IMR-90 (cell line): ENCODE data around the gene DNM1. TPM values are rescaled to one million over a fixed set of nuclear protein-coding genes. Genes with fewer than 3 reads are reported as not detected.

Source experiments
- ATAC-seq: fragments of 200-7000 bp; cut with Tn5 transposase; 2 replicates; pipeline ENCODE4 v1.9.1; 2020; ENCODE audit warnings: low read depth, mild to moderate bottlenecking, moderate library complexity
- BruUV-seq: library from RNA; stranded (reverse); fragments of 400-500 nt; replicated peaks from 2 replicates; lab custom pipeline; 2021; lab: Mats Ljungman, UMichigan
- CTCF ChIA-PET: fragments of 300-600 bp; formaldehyde crosslinking; extraction: SDS; loops from one replicate; lab custom pipeline; 2021; ENCODE audit warnings: antibody characterized with exemption; lab: Yijun Ruan, JAX
- POLR2A ChIA-PET: fragments of 300-600 bp; sonication (Branson Sonifier 250); formaldehyde crosslinking; loops from one replicate; lab custom pipeline; 2022; ENCODE audit warnings: antibody characterized with exemption; ENCODE audit not compliant: unreplicated experiment; lab: Charles Lee
- DNase-seq: peaks from one replicate; pipeline ENCODE4 v3.0.0; 2013
- H2AFZ ChIP-seq: replicated peaks from 2 replicates; pipeline ENCODE3; 2013; ENCODE audit warnings: low read length, mild to moderate bottlenecking; ENCODE audit not compliant: poor library complexity
- H2AK5ac ChIP-seq: 2 replicates; pipeline ENCODE4 v1.6.1; 2013; ENCODE audit warnings: low read depth, low read length, inconsistent platforms
- H2AK9ac ChIP-seq: replicated peaks from 2 replicates; pipeline ENCODE3; 2013; ENCODE audit warnings: mild to moderate bottlenecking, low read depth, low read length, moderate library complexity; ENCODE audit not compliant: poor library complexity
- H2BK120ac ChIP-seq: 2 replicates; pipeline ENCODE4 v1.6.1; 2013; ENCODE audit warnings: low read depth, low read length, inconsistent platforms
- H2BK15ac ChIP-seq: 3 replicates; pipeline ENCODE4 v1.6.1; 2013; ENCODE audit warnings: low read depth, low read length, inconsistent platforms
- H2BK20ac ChIP-seq: 2 replicates; pipeline ENCODE4 v1.6.1; 2013; ENCODE audit warnings: low read depth, mild to moderate bottlenecking, inconsistent platforms, low read length, moderate library complexity
- H2BK5ac ChIP-seq: 2 replicates; pipeline ENCODE4 v1.6.1; 2013; ENCODE audit warnings: mild to moderate bottlenecking, low read depth, low read length, inconsistent platforms; ENCODE audit not compliant: poor library complexity, severe bottlenecking
- H3K14ac ChIP-seq: replicated peaks from 2 replicates; pipeline ENCODE4 v1.6.1; 2013; ENCODE audit warnings: low read depth, low read length, inconsistent platforms
- H3K18ac ChIP-seq: 2 replicates; pipeline ENCODE4 v1.6.1; 2013; ENCODE audit warnings: low read depth, low read length, control low read depth
- H3K23ac ChIP-seq: 2 replicates; pipeline ENCODE4 v1.6.1; 2013; ENCODE audit warnings: low read depth, low read length, inconsistent platforms
- H3K27ac ChIP-seq: 2 replicates; pipeline ENCODE4 v1.5.1; 2013; ENCODE audit warnings: mild to moderate bottlenecking, control low read depth, low read length; ENCODE audit not compliant: insufficient read depth
- H3K27me3 ChIP-seq: 2 replicates; pipeline ENCODE4 v1.6.1; 2013; ENCODE audit warnings: low read length; ENCODE audit not compliant: control insufficient read depth, insufficient read depth
- H3K36me3 ChIP-seq: 2 replicates; pipeline ENCODE4 v1.6.1; 2013; ENCODE audit warnings: low read length, mixed read lengths; ENCODE audit not compliant: control insufficient read depth, insufficient read depth
- H3K4ac ChIP-seq: 2 replicates; pipeline ENCODE4 v1.6.1; 2013; ENCODE audit warnings: low read depth, low read length, inconsistent platforms
- H3K4me1 ChIP-seq: 2 replicates; pipeline ENCODE4 v1.6.1; 2013; ENCODE audit warnings: low read length, mixed read lengths; ENCODE audit not compliant: control insufficient read depth, insufficient read depth
- H3K4me2 ChIP-seq: 2 replicates; pipeline ENCODE4 v1.6.1; 2013; ENCODE audit warnings: low read depth, mild to moderate bottlenecking, control low read depth, low read length, moderate library complexity
- H3K4me3 ChIP-seq: 2 replicates; pipeline ENCODE4 v1.5.1; 2013; ENCODE audit warnings: low read depth, mild to moderate bottlenecking, control low read depth, low read length, moderate library complexity; ENCODE audit not compliant: insufficient read depth
- H3K56ac ChIP-seq: 2 replicates; pipeline ENCODE4 v1.6.1; 2013; ENCODE audit warnings: low read length, inconsistent platforms; ENCODE audit not compliant: insufficient read depth; ENCODE audit errors: extremely low read depth
- H3K79me1 ChIP-seq, 2 experiments: 2 replicates each; pipeline ENCODE4 v1.6.1; 2013; ENCODE audit warnings: low read length in 2 of 2, inconsistent platforms in 1 of 2, low read depth in 1 of 2
- H3K9ac ChIP-seq: 2 replicates; pipeline ENCODE4 v1.6.1; 2013; ENCODE audit warnings: low read depth, low read length, control low read depth
- H3K9me1 ChIP-seq: 2 replicates; pipeline ENCODE4 v1.6.1; 2013; ENCODE audit warnings: low read length, inconsistent platforms; ENCODE audit not compliant: insufficient read depth
- H3K9me3 ChIP-seq: 2 replicates; pipeline ENCODE4 v1.6.1; 2013; ENCODE audit warnings: low read length; ENCODE audit not compliant: control insufficient read depth, insufficient read depth
- H4K20me1 ChIP-seq: 2 replicates; pipeline ENCODE4 v1.6.1; 2013; ENCODE audit warnings: low read length, inconsistent platforms; ENCODE audit not compliant: insufficient read depth
- H4K5ac ChIP-seq: 2 replicates; pipeline ENCODE4 v1.6.1; 2013; ENCODE audit warnings: mild to moderate bottlenecking, low read depth, low read length, control low read depth
- H4K8ac ChIP-seq, 2 experiments: 2 replicates each; pipeline ENCODE4 v1.6.1; 2013; ENCODE audit warnings: low read depth in 2 of 2, low read length in 2 of 2, control low read depth in 1 of 2, inconsistent platforms in 1 of 2
- H4K91ac ChIP-seq: 2 replicates; pipeline ENCODE4 v1.6.1; 2013; ENCODE audit warnings: low read depth, low read length, inconsistent platforms; ENCODE audit not compliant: insufficient read depth
- BHLHE40 ChIP-seq: fragments of 150-350 bp; IDR thresholded peaks from 2 replicates; pipeline ENCODE4 v1.6.1; 2016; ENCODE audit warnings: mild to moderate bottlenecking, low read depth, low read length
- CEBPB ChIP-seq: IDR thresholded peaks from 2 replicates; pipeline ENCODE4 v1.6.1; 2012; ENCODE audit warnings: low read depth, low read length, improper control_type of control experiment
- CHD1 ChIP-seq: IDR thresholded peaks from 2 replicates; pipeline ENCODE4 v1.6.1; 2012; ENCODE audit warnings: low read depth, low read length, improper control_type of control experiment
- CTCF ChIP-seq: conservative IDR thresholded peaks from 2 replicates; pipeline ENCODE4 v1.5.1; 2012; ENCODE audit warnings: mild to moderate bottlenecking, low read depth, low read length, improper control_type of control experiment
- ELK1 ChIP-seq: fragments of 150-350 bp; IDR thresholded peaks from 2 replicates; pipeline ENCODE4 v1.6.1; 2016; ENCODE audit warnings: low read depth, mild to moderate bottlenecking, low read length, moderate library complexity, borderline replicate concordance
- FOS ChIP-seq: fragments of 150-350 bp; IDR thresholded peaks from 2 replicates; pipeline ENCODE4 v1.6.1; 2016; ENCODE audit warnings: low read depth, low read length
- MAZ ChIP-seq: IDR thresholded peaks from 2 replicates; pipeline ENCODE4 v1.6.1; 2012; ENCODE audit warnings: low read depth, mild to moderate bottlenecking, low read length, improper control_type of control experiment, moderate library complexity, borderline replicate concordance
- NFE2L2 ChIP-seq: fragments of 150-350 bp; IDR thresholded peaks from 2 replicates; pipeline ENCODE4 v1.6.1; 2016; ENCODE audit warnings: low read depth, mild to moderate bottlenecking, low read length
- POLR2A ChIP-seq: IDR thresholded peaks from 2 replicates; pipeline ENCODE4 v1.6.1; 2012; ENCODE audit warnings: mild to moderate bottlenecking, low read depth, low read length
- RAD21 ChIP-seq: IDR thresholded peaks from 2 replicates; pipeline ENCODE4 v1.6.1; 2012; ENCODE audit warnings: low read length, improper control_type of control experiment
- RCOR1 ChIP-seq: IDR thresholded peaks from 2 replicates; pipeline ENCODE4 v1.6.1; 2012; ENCODE audit warnings: mild to moderate bottlenecking, low read length, improper control_type of control experiment; ENCODE audit not compliant: insufficient replicate concordance
- RFX5 ChIP-seq: IDR thresholded peaks from 2 replicates; pipeline ENCODE4 v1.8.0; 2012; ENCODE audit warnings: low read depth, mild to moderate bottlenecking, low read length, moderate library complexity
- SMC3 ChIP-seq: fragments of 150-350 bp; IDR thresholded peaks from 2 replicates; pipeline ENCODE4 v1.6.1; 2016; ENCODE audit warnings: low read depth, mild to moderate bottlenecking, antibody characterized with exemption, low read length, moderate library complexity
- USF2 ChIP-seq: fragments of 150-350 bp; IDR thresholded peaks from 2 replicates; pipeline ENCODE4 v1.6.1; 2017; ENCODE audit warnings: mild to moderate bottlenecking, antibody characterized with exemption, low read length, low read depth
- WGBS, 2 experiments: methylation state at CpG; one replicate each; pipeline versions ENCODE4 v1.1.5 to v1.1.7; 2013; ENCODE audit warnings: missing lambda C conversion rate in 2 of 2; ENCODE audit not compliant: insufficient read length in 1 of 2; ENCODE audit errors: extremely low coverage in 2 of 2; 5-methylcytosine and 5-hydroxymethylcytosine counted together
- dilution Hi-C: fragments of 300-500 bp; cut with HindIII; formaldehyde crosslinking; loops from one replicate; pipeline ENCODE4 v1.14.3; 2018; ENCODE audit warnings: low sequenced_read_pairs; ENCODE audit not compliant: unreplicated experiment
- in situ Hi-C: fragments of 300-500 bp; cut with MboI; formaldehyde crosslinking; loops from 3 replicates; pipeline ENCODE4 v1.14.3; 2019; ENCODE audit warnings: low sequenced_read_pairs, inconsistent platforms, mixed read lengths
- intact Hi-C: fragments of 100-400 bp; cut with micrococcal nuclease; formaldehyde crosslinking; loops from 2 replicates; pipeline ENCODE4 v1.10.0; 2022
- polyA plus RNA-seq, 3 experiments: library from polyadenylated mRNA; depleted of rRNA; stranded (reverse); fragments of >200 nt; gene quantifications; 2 replicates each; pipeline ENCODE4 v1.2.3, GENCODE V29; 2012; ENCODE audit warnings: low replicate concordance in 1 of 3
- total RNA-seq: library from RNA; depleted of rRNA; stranded (reverse); fragments of >200 nt; gene quantifications from 2 replicates; pipeline ENCODE4 v1.2.3, GENCODE V29; 2012

The DNM1 gene
- total and polyA plus RNA-seq, 2 of the 4 experiments (the other 2 are of a cell fraction): 13.6 to 17.7 TPM

DNA sequence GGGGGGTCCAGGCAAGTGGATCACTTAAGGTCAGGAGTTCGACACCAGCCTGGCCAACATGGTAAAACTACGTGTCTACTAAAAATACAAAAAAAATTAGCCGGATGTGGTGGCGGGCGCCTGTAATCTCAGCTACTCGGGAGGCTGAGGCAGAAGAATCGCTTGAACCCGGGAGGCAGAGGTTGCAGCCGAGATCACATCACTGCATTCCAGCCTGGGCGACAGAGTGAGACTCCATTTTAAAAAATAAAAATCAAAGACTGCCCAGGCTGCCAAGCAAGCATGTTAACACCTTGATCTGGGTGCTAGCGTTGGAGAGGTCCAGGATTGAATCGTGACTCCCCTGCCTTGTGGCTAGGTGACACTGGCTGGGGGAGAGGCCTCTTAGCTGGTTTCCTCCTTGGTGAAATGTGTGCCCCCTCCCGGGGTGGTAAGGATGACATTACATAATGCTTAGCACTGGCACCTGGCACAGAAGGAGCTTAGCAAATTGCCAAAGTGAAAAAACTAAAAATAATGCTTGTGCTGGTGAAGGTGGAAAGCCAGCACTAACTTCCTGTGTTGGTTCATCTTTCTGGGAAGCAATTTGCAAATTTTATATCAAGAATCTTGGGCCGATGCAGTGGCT, 9.6 kb upstream of the DNM1 start:
- H3K4ac ChIP-seq: no peak overlapping the region
- ChIA-PET CTCF (interaction anchor here (0.8 to 1.2 kb wide), 2 partner anchors 19 to 62 kb away, joined by 3 read pairs; no protein-coding TSS in a partner anchor), POLR2A (no interaction called here)
- no peak overlapping the region for H3K9ac ChIP-seq
- H2BK15ac ChIP-seq: no peak overlapping the region
- no peaks in the 10 kb centered on the region for H4K20me1 ChIP-seq
- no peak overlapping the region; the same call in 1 of the 2 replicates for H2AK5ac ChIP-seq
- H2BK5ac ChIP-seq: no peak overlapping the region
- intact Hi-C loops (no loop called here), in situ Hi-C loops (no loop called here), dilution Hi-C loops (no loop called here)
- WGBS, 2 experiments: 93% methylated on average over 8 of the region's 14 CpGs; no CpG with 5 or more reads in 1 of the 2 experiments
- H3K56ac ChIP-seq: no peak overlapping the region
- no peak overlapping the region for H3K27ac ChIP-seq
- peaks cover 14 to 28% of the 10 kb centered on the region in 2 experiments for H3K79me1 ChIP-seq
- no peak overlapping the region for H2BK120ac ChIP-seq
- H3K4me1 ChIP-seq: peaks cover 10% of the 10 kb centered on the region
- H4K8ac ChIP-seq: peak overlapping the region in 1 of 2 experiments; percentile 54; a peak in 2 of 4 replicates
- H4K5ac ChIP-seq: no peak overlapping the region
- no peak overlapping the region for H3K4me3 ChIP-seq
- H3K23ac ChIP-seq: no peak overlapping the region
- H2BK20ac ChIP-seq: no peak overlapping the region
- H3K27me3 ChIP-seq: no peaks in the 10 kb centered on the region
- H3K9me1 ChIP-seq: peaks cover 9% of the 10 kb centered on the region; the same call in 1 of the 2 replicates
- H3K36me3 ChIP-seq: peaks cover 10% of the 10 kb centered on the region
- H4K91ac ChIP-seq: 0 out of 2 replicates have a peak overlapping the region, but pooled peaks have one; percentile 31
- TF ChIP-seq FOS (no peak), BHLHE40 (no peak), RAD21 (no peak), MAZ (no peak), RFX5 (no peak), RCOR1 (no peak), CHD1 (no peak), POLR2A (no peak), ELK1 (no peak), NFE2L2 (no peak), CTCF (no peak), SMC3 (no peak), USF2 (no peak), CEBPB (no peak)
- peak overlapping the region; percentile 96 for H2AFZ ChIP-seq
- DNase-seq (no peak), ATAC-seq (no peak)
- H3K14ac ChIP-seq: no peak overlapping the region
- H3K18ac ChIP-seq: no peak overlapping the region
- H2AK9ac ChIP-seq: no peak overlapping the region
- no TSS peak for BruUV-seq
- no peaks in the 10 kb centered on the region for H3K9me3 ChIP-seq
- no peak overlapping the region for H3K4me2 ChIP-seq
